CD4-positive, alpha-beta T cell treated with Interleukin-1 beta for 1 hour (primary cell): ENCODE measurements around the gene ZNF831.

ENCODE experiments used
- DNase-seq, 2 donors: peaks; one replicate each; pipeline ENCODE4 v3.0.0-alpha.2; 2020 to 2022

The ZNF831 gene

GRCh38 chr20:59141818-59142581 lies 21.6 kb upstream of the ZNF831 start:
- DNase-seq: no peak

DNA sequence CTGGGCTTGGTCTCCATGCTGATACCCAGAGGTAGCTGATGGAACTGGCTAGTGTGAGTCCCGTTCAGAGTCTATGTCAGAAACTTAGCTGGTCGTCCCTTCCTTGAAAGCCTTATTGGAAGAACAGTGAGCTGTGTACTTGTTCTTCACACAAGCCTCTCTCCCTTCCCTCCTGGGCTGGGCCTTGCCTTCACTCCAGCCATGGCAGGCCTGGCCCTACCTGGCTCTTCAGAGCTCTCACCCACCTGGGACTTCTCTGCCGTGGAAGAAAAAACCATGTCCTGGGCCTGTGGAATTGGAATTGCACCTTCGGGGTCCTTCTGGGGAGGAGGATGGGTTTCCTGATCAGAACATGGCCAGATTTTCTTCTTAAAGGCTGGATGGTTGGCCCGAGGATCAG lies 20.3 kb upstream of the ZNF831 start:
- no peak for DNase-seq

DNA sequence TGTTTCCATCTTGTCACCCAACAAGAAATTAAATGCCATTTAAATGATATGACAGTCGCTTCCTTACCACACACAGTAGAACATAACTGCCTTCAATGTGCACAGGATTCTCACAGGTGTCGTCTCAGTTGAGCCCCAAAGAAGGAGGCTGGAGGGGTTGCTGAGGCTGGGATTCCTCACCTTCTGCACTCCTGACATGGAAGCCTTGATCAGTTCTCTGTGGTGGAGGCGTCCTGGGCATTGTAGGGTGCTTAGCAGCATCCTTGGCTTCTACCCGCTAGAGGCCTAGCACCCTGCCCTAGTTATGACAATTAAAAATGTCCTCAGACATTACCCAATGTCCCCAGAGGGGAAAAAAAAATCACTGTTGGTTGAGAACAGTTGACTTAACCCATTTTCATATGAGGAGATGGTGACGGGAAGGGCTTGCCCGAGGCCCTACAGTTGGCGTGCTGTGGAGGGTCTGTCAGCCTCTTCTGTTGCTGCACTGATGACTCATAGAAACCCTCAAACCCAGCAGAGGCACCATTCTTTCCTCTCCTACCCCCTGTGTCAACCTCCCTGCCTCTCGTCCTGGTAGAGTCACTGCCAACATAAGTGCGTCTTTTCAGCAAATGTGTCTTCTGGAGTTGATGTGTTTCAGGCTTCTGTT lies 19.3 kb upstream of the ZNF831 start:
- no peak for DNase-seq

DNA sequence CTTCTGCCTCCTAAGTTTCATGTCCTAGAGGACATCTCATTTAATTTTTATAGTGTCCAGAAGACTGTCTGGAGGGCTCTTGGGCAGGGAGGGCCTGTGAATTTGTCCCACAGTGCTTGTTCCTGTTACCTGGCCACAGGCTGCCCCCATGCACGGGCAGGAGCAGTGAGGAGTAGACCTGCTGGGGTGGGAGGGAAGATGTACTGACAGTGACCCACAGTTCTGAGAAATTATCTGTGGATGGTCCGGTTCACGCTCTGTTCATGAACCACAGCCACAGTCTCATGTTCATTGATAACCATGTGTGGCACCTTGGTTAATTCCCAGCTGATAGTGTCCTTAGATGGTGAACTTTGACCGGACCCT lies 18.8 kb upstream of the ZNF831 start:
- no peak for DNase-seq

- DNase-seq: no peak
Observed at GRCh38 chr20:59145247-59145923, 18.2 kb upstream of the ZNF831 start.

DNA sequence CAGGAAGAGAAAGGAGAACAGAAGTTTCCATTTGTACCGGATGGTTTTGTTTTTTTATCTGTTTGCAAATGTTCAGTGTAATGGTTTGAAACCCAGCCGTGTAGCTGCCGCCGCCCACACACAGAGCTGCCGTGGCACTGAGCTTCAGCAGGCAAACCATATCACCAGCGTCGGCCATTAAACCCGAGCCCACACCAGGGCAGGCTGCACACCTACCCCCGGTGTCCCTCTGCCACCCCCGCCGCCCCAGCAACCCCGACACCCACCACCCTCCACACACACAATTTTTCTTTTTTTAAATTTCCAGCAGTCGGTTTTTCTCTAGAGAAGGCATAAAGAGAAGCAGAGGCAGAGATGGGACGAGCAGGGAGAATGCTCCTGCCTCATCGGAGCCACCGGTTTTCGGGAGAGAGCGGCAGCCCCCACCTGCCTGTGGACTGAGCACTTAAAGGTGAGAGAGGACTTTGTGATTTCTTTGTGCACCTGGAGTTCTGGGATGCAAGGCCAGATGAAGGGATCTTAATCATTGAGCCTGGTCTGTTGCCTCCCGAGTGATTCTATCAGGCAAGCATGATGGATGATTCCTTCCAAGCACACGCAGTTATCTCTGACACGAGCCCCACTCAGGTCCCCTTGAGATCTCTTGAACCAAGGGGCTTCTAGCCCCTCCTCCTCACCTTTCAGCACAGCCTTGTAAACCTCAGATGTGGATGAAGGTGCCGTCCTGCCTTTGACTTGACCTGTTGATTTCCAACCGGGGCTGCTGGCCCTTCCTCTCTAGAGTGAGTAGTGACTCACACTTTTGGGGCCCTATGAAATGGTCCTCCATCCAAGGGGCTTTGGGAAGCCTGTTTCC lies 17.5 kb upstream of the ZNF831 start:
- peak; percentile 67 to 69 for DNase-seq

DNA sequence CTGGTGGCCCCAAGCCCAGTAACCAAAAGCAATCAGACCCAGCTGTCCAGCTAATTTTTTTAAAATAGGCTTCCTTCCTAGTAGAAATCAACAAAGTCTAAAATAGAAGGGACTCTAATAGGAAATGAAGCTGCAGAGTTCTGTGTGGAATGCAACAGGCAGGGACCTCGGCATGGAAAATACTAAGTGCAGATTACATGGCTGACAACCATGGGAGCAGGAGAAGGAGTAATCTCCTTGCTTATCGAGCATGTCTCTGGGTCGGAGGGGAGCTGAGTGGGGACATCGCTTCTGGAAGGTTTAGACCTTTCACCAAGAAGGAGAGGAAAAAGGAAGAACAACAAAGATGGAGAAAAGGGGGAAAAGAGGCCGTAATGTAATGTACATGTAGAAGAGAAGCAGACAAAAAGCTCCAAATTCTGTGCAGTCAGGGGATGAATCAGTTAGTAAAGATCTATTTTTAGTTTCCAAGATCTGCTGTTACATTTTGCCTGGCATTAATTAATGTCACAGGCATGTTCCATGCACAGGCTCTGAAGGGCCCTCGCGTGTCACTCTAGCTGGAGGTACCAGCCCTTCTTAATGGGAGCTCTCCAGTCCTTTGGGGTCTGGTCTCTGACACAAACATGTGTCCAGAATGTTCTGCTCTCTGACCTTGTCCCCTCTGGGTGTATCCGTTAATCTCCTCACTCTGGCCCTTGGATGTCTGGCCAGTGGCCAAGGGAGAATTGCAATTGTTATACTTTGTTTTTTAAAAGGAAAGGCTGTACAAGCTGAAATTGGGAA lies 16.6 kb upstream of the ZNF831 start:
- peak in 1 of 2 donors; percentile 36 for DNase-seq

GRCh38 chr20:59147586-59147985 lies 16.0 kb upstream of the ZNF831 start:
- DNase-seq: no peak

GRCh38 chr20:59148701-59149493 lies 14.7 kb upstream of the ZNF831 start:
- peak; percentile 45 to 50 for DNase-seq

GRCh38 chr20:59149678-59150504 lies 13.7 kb upstream of the ZNF831 start:
- DNase-seq: peak; percentile 89 to 90

DNA sequence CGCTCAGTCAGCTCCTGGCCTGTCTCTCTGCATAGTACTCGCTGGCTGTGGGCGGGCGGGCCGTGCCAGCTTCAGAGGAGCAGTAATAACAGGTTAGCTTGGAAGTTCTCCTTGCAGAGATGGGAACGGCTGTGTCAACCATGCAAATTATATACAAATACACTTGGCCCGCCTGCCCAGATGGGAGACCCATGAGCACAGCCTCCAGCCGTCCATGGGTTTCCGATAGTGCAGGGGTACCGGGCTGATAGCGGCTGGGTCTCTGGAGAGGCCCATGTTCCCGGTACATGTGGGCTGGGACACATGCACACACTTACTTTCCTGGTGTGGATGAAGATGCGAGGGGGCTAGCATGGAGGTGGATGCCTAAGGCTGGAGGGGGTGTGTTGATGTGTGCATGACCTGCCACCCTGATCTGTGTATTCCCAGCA lies 12.8 kb upstream of the ZNF831 start:
- no peak for DNase-seq

- DNase-seq: no peak
Observed at GRCh38 chr20:59151391-59151790, 12.2 kb upstream of the ZNF831 start.

GRCh38 chr20:59151820-59152219 lies 11.8 kb upstream of the ZNF831 start:
- DNase-seq: peak in 1 of 2 donors; percentile 42

DNA sequence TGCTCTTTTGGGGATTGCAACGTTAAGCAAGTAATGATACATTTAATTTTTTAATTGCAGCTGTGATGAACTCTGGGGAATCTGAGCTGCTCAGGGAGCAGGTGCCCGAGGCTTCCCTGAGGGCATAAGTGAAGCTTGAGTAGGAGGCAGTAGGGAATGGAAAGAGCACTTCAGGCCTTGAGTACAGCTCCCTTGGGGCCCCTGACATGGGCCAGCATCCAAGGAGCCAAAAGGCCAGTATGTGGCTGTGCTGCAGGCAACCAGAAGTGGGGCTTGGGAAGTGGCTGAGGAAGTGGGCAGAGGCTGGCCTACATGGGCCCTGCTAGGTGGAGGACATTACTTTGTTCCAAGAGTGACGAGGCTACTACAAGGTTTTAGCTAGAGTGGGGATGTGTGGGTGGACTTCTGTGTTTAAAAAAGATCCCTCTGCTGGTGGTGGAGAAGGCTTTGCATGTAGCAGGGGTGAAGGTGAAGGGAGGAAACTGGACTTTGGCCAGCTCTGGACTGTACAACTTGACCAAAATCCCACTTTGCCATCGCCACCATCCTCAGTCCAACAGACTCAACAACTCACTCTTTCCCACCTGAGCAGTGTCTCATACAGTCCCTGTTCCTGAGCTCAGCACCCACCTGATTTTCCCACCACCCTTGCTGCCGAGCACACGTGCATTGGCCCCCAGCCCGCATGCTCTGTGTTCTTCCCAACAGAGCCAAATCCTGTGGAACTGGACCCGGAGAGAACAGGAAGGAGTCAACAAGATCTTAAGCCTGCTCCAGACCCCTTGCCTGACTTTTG lies 10.9 kb upstream of the ZNF831 start:
- DNase-seq: no peak

GRCh38 chr20:59153355-59153681 lies 10.3 kb upstream of the ZNF831 start:
- no peak for DNase-seq

GRCh38 chr20:59153832-59154231 lies 9.8 kb upstream of the ZNF831 start:
- DNase-seq: no peak

DNA sequence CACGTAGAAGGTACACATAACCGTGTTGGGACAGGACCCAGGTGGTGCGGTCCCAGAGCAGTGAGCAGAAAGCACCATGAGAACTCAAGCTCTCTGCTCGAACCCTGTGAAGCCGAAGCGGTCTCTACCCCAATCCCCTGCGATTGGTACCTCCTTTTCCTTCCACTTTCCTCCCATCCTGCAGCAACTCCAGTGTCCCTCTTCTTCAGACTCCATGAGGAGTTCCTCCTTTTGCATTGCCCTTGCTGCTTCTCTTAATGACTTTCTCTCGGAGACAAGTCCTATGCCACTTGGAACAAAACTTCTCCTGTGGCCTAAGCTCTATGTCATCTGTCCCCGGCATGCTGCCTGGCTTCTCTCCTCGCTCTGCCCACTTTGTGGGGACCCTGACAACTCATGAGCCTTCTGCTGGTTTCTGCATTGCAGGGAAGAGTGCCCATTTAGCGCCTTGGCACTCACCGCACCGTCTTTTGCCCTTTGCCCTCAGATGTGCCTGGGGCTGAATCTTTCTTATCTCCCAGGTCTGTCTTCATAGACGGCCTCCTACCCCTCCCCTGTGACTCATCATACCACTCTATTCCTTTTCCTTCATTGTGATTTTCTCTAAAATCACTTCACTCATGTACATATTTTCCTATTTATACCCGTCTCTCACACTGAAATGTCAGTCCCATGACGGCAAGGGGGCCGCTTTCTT lies 9.2 kb upstream of the ZNF831 start:
- no peak for DNase-seq

- DNase-seq: no peak
Observed at GRCh38 chr20:59157064-59157463, 6.6 kb upstream of the ZNF831 start.

GRCh38 chr20:59157531-59157930 lies 6.1 kb upstream of the ZNF831 start:
- no peak for DNase-seq
